DOHH2 (cell line): ENCODE measurements around the gene ACSL1.

ENCODE experiments used
- H3F3A ChIP-seq: fragments of 200-600 bp; sonication (generic), shearing (Covaris generic); 2 replicates; pipeline ENCODE4 v1.6.0; 2016; ENCODE audit warnings: antibody characterized with exemption, mild to moderate bottlenecking; ENCODE audit not compliant: control insufficient read depth, insufficient read depth
- H3K27ac ChIP-seq: fragments of 200-600 bp; sonication (generic); 2 replicates; pipeline ENCODE4 v1.5.1; 2014; ENCODE audit warnings: low read depth, mild to moderate bottlenecking, low read length, moderate library complexity
- H3K27me3 ChIP-seq: fragments of 200-600 bp; sonication (generic); 2 replicates; pipeline ENCODE4 v1.6.1; 2014; ENCODE audit warnings: mild to moderate bottlenecking, low read length, mixed read lengths; ENCODE audit not compliant: control insufficient read depth
- H3K36me3 ChIP-seq: fragments of 200-600 bp; sonication (generic); 2 replicates; pipeline ENCODE4 v1.6.1; 2014; ENCODE audit warnings: mild to moderate bottlenecking, low read length, moderate library complexity, mixed read lengths; ENCODE audit not compliant: control insufficient read depth
- H3K4me1 ChIP-seq: fragments of 200-600 bp; sonication (generic); 2 replicates; pipeline ENCODE4 v1.6.1; 2014; ENCODE audit warnings: mild to moderate bottlenecking, low read length, mixed read lengths; ENCODE audit not compliant: control insufficient read depth
- H3K4me2 ChIP-seq: fragments of 200-600 bp; sonication (generic); 2 replicates; pipeline ENCODE4 v1.6.0; 2014; ENCODE audit warnings: mild to moderate bottlenecking, low read length, moderate library complexity
- H3K4me3 ChIP-seq: fragments of 200-600 bp; sonication (generic); 2 replicates; pipeline ENCODE4 v1.5.1; 2014; ENCODE audit warnings: mild to moderate bottlenecking, low read length, mixed read lengths
- H3K79me2 ChIP-seq: fragments of 200-600 bp; sonication (generic); 2 replicates; pipeline ENCODE4 v1.6.1; 2014; ENCODE audit warnings: mild to moderate bottlenecking, low read length, mixed read lengths; ENCODE audit not compliant: control insufficient read depth
- H3K9me2 ChIP-seq: fragments of 200-600 bp; sonication (generic); replicated peaks from 2 replicates; pipeline ENCODE4 v1.6.1; 2014; ENCODE audit warnings: mild to moderate bottlenecking, low read length, mixed read lengths; ENCODE audit not compliant: control insufficient read depth
- H3K9me3 ChIP-seq: fragments of 200-600 bp; sonication (generic); 2 replicates; pipeline ENCODE4 v1.6.1; 2014; ENCODE audit warnings: antibody characterized with exemption, low read length, mixed read lengths; ENCODE audit not compliant: control insufficient read depth, insufficient read depth
- H4K20me1 ChIP-seq: fragments of 200-600 bp; sonication (generic); 2 replicates; pipeline ENCODE4 v1.6.0; 2014; ENCODE audit warnings: low read depth, mild to moderate bottlenecking, antibody characterized with exemption, low read length, moderate library complexity; ENCODE audit not compliant: control insufficient read depth, insufficient read depth
- CTCF ChIP-seq: fragments of 200-600 bp; sonication (generic); IDR thresholded peaks from one replicate; pipeline ENCODE4 v1.5.1; 2014; ENCODE audit warnings: antibody characterized with exemption, mild to moderate bottlenecking, low read depth, low read length; ENCODE audit not compliant: poor library complexity, severe bottlenecking
- EZH2phosphoT487 ChIP-seq: fragments of 200-600 bp; sonication (generic); IDR thresholded peaks from 2 replicates; pipeline ENCODE4 v1.6.1; 2017; ENCODE audit warnings: borderline replicate concordance, mild to moderate bottlenecking, antibody characterized with exemption, low read length, moderate library complexity, mixed read lengths

The ACSL1 gene

DNA sequence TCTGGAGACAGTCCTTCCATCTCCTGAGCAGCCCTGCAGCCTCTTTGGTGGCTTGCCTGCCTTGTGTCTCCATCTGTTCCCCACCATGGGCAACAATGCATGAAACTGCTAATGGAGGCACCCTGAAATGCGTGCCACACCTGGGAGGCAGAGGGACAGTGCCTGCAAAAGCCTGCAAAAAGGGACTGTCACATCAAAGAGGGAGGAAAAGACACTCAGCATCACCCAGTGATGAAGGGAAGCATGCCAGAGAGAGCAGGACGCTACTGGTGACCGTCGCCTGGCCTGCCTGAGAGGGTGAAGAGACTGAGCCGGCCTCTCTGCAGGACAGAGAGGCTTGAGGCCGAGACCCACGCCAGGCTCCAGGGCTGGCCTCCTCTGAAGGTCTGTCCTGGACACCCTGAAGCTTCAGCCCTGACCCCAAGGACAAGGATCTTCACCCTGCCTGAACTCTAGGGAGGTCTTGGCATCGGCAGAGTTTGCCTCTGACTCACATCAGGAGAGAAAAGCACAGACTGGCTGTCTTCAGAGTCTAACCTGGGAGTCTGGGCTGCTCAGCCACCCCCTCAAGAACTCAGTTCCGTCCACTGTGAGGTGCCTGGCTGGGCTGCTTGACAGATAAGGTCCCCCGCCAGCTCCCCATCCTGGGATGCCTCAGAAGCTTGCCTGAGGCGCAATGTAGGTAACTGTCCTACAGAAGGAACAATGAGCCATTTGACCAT is 8.1 kb downstream of the ACSL1 start:
- TF ChIP-seq CTCF (no peak), EZH2phosphoT487 (no peak)
- Histone ChIP-seq H3K27ac (no peak overlapping the region), H3F3A (0 out of 2 replicates have a peak, but pooled peaks cover 3% of the 10 kb centered on the region), H4K20me1 (peaks cover 27% of the 10 kb centered on the region), H3K27me3 (no peaks in the 10 kb centered on the region), H3K4me1 (peaks cover 42% of the 10 kb centered on the region), H3K9me2 (no peaks in the 10 kb centered on the region), H3K9me3 (no peaks in the 10 kb centered on the region), H3K79me2 (peaks cover 96% of the 10 kb centered on the region), H3K36me3 (no peaks in the 10 kb centered on the region), H3K4me2 (peak overlapping the region; percentile 4; the same call in 1 of the 2 replicates), H3K4me3 (no peak overlapping the region)

DNA sequence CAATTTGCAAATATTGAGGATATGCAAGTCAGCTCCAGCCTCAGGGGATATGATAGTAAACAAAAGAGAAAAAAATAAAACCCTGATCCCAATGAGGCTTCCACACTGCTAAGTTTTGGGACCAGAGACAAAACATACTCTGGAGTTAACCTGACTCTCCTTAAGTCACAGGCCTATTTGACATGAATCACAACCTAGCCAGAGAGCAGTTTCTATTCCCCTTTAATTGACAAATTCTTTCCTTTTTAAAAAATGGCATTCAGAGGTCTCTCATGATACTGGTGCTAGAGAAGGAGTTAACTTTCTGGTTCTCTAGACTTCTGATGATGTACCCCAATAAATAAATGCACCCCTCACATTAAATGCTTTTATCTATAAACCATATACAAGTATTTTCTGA is 8.8 kb downstream of the ACSL1 start:
- 0 out of 2 replicates have a peak, but pooled peaks cover 3% of the 10 kb centered on the region for H3F3A ChIP-seq
- H3K4me1 ChIP-seq: peaks cover 46% of the 10 kb centered on the region
- 0 out of 2 replicates have a peak overlapping the region, but pooled peaks have one; percentile 4 for H3K4me2 ChIP-seq
- H3K27ac ChIP-seq: no peak overlapping the region
- TF ChIP-seq CTCF: no peak
- no peak for TF ChIP-seq EZH2phosphoT487
- H3K9me3 ChIP-seq: no peaks in the 10 kb centered on the region
- H4K20me1 ChIP-seq: peaks cover 25% of the 10 kb centered on the region
- no peaks in the 10 kb centered on the region for H3K36me3 ChIP-seq
- H3K9me2 ChIP-seq: no peaks in the 10 kb centered on the region
- H3K4me3 ChIP-seq: no peak overlapping the region
- no peaks in the 10 kb centered on the region for H3K27me3 ChIP-seq
- peaks cover 96% of the 10 kb centered on the region for H3K79me2 ChIP-seq

- peaks cover 24% of the 10 kb centered on the region for H4K20me1 ChIP-seq
- TF ChIP-seq EZH2phosphoT487: no peak
- TF ChIP-seq CTCF: no peak
- H3K4me1 ChIP-seq: peaks cover 47% of the 10 kb centered on the region
- no peaks in the 10 kb centered on the region for H3K36me3 ChIP-seq
- H3K4me2 ChIP-seq: peak overlapping the region; percentile 39
- no peaks in the 10 kb centered on the region for H3K27me3 ChIP-seq
- 0 out of 2 replicates have a peak, but pooled peaks cover 3% of the 10 kb centered on the region for H3F3A ChIP-seq
- no peaks in the 10 kb centered on the region for H3K9me2 ChIP-seq
- H3K9me3 ChIP-seq: no peaks in the 10 kb centered on the region
- H3K27ac ChIP-seq: no peak overlapping the region
- peaks cover 93% of the 10 kb centered on the region for H3K79me2 ChIP-seq
- H3K4me3 ChIP-seq: 0 out of 2 replicates have a peak overlapping the region, but pooled peaks have one; percentile 2
Measured at GRCh38 chr4:184815046-184815877, 10.5 kb downstream of the ACSL1 start.
